IMR-90 (cell line): ENCODE results near the gene BBIP1. TPM values are rescaled to one million over a fixed set of nuclear protein-coding genes. Genes with fewer than 3 reads are reported as not detected.

Experiments used
- ATAC-seq: fragments of 200-7000 bp; cut with Tn5 transposase; 2 replicates; pipeline ENCODE4 v1.9.1; 2020; ENCODE audit warnings: low read depth, mild to moderate bottlenecking, moderate library complexity
- BruUV-seq: library from RNA; stranded (reverse); fragments of 400-500 nt; replicated peaks from 2 replicates; lab custom pipeline; 2021; lab: Mats Ljungman, UMichigan
- CTCF ChIA-PET: fragments of 300-600 bp; formaldehyde crosslinking; extraction: SDS; loops from one replicate; lab custom pipeline; 2021; ENCODE audit warnings: antibody characterized with exemption; lab: Yijun Ruan, JAX
- POLR2A ChIA-PET: fragments of 300-600 bp; sonication (Branson Sonifier 250); formaldehyde crosslinking; loops from one replicate; lab custom pipeline; 2022; ENCODE audit warnings: antibody characterized with exemption; ENCODE audit not compliant: unreplicated experiment; lab: Charles Lee
- DNase-seq: peaks from one replicate; pipeline ENCODE4 v3.0.0; 2013
- H2AFZ ChIP-seq: replicated peaks from 2 replicates; pipeline ENCODE3; 2013; ENCODE audit warnings: low read length, mild to moderate bottlenecking; ENCODE audit not compliant: poor library complexity
- H2AK5ac ChIP-seq: 2 replicates; pipeline ENCODE4 v1.6.1; 2013; ENCODE audit warnings: low read depth, low read length, inconsistent platforms
- H2AK9ac ChIP-seq: replicated peaks from 2 replicates; pipeline ENCODE3; 2013; ENCODE audit warnings: mild to moderate bottlenecking, low read depth, low read length, moderate library complexity; ENCODE audit not compliant: poor library complexity
- H2BK120ac ChIP-seq: 2 replicates; pipeline ENCODE4 v1.6.1; 2013; ENCODE audit warnings: low read depth, low read length, inconsistent platforms
- H2BK15ac ChIP-seq: 3 replicates; pipeline ENCODE4 v1.6.1; 2013; ENCODE audit warnings: low read depth, low read length, inconsistent platforms
- H2BK20ac ChIP-seq: 2 replicates; pipeline ENCODE4 v1.6.1; 2013; ENCODE audit warnings: low read depth, mild to moderate bottlenecking, inconsistent platforms, low read length, moderate library complexity
- H2BK5ac ChIP-seq: 2 replicates; pipeline ENCODE4 v1.6.1; 2013; ENCODE audit warnings: mild to moderate bottlenecking, low read depth, low read length, inconsistent platforms; ENCODE audit not compliant: poor library complexity, severe bottlenecking
- H3K14ac ChIP-seq: replicated peaks from 2 replicates; pipeline ENCODE4 v1.6.1; 2013; ENCODE audit warnings: low read depth, low read length, inconsistent platforms
- H3K18ac ChIP-seq: 2 replicates; pipeline ENCODE4 v1.6.1; 2013; ENCODE audit warnings: low read depth, low read length, control low read depth
- H3K23ac ChIP-seq: 2 replicates; pipeline ENCODE4 v1.6.1; 2013; ENCODE audit warnings: low read depth, low read length, inconsistent platforms
- H3K27ac ChIP-seq: 2 replicates; pipeline ENCODE4 v1.5.1; 2013; ENCODE audit warnings: mild to moderate bottlenecking, control low read depth, low read length; ENCODE audit not compliant: insufficient read depth
- H3K27me3 ChIP-seq: 2 replicates; pipeline ENCODE4 v1.6.1; 2013; ENCODE audit warnings: low read length; ENCODE audit not compliant: control insufficient read depth, insufficient read depth
- H3K36me3 ChIP-seq: 2 replicates; pipeline ENCODE4 v1.6.1; 2013; ENCODE audit warnings: low read length, mixed read lengths; ENCODE audit not compliant: control insufficient read depth, insufficient read depth
- H3K4ac ChIP-seq: 2 replicates; pipeline ENCODE4 v1.6.1; 2013; ENCODE audit warnings: low read depth, low read length, inconsistent platforms
- H3K4me1 ChIP-seq: 2 replicates; pipeline ENCODE4 v1.6.1; 2013; ENCODE audit warnings: low read length, mixed read lengths; ENCODE audit not compliant: control insufficient read depth, insufficient read depth
- H3K4me2 ChIP-seq: 2 replicates; pipeline ENCODE4 v1.6.1; 2013; ENCODE audit warnings: low read depth, mild to moderate bottlenecking, control low read depth, low read length, moderate library complexity
- H3K4me3 ChIP-seq: 2 replicates; pipeline ENCODE4 v1.5.1; 2013; ENCODE audit warnings: low read depth, mild to moderate bottlenecking, control low read depth, low read length, moderate library complexity; ENCODE audit not compliant: insufficient read depth
- H3K56ac ChIP-seq: 2 replicates; pipeline ENCODE4 v1.6.1; 2013; ENCODE audit warnings: low read length, inconsistent platforms; ENCODE audit not compliant: insufficient read depth; ENCODE audit errors: extremely low read depth
- H3K79me1 ChIP-seq, 2 experiments: 2 replicates each; pipeline ENCODE4 v1.6.1; 2013; ENCODE audit warnings: low read length in 2 of 2, inconsistent platforms in 1 of 2, low read depth in 1 of 2
- H3K9ac ChIP-seq: 2 replicates; pipeline ENCODE4 v1.6.1; 2013; ENCODE audit warnings: low read depth, low read length, control low read depth
- H3K9me1 ChIP-seq: 2 replicates; pipeline ENCODE4 v1.6.1; 2013; ENCODE audit warnings: low read length, inconsistent platforms; ENCODE audit not compliant: insufficient read depth
- H3K9me3 ChIP-seq: 2 replicates; pipeline ENCODE4 v1.6.1; 2013; ENCODE audit warnings: low read length; ENCODE audit not compliant: control insufficient read depth, insufficient read depth
- H4K20me1 ChIP-seq: 2 replicates; pipeline ENCODE4 v1.6.1; 2013; ENCODE audit warnings: low read length, inconsistent platforms; ENCODE audit not compliant: insufficient read depth
- H4K5ac ChIP-seq: 2 replicates; pipeline ENCODE4 v1.6.1; 2013; ENCODE audit warnings: mild to moderate bottlenecking, low read depth, low read length, control low read depth
- H4K8ac ChIP-seq, 2 experiments: 2 replicates each; pipeline ENCODE4 v1.6.1; 2013; ENCODE audit warnings: low read depth in 2 of 2, low read length in 2 of 2, control low read depth in 1 of 2, inconsistent platforms in 1 of 2
- H4K91ac ChIP-seq: 2 replicates; pipeline ENCODE4 v1.6.1; 2013; ENCODE audit warnings: low read depth, low read length, inconsistent platforms; ENCODE audit not compliant: insufficient read depth
- CEBPB ChIP-seq: IDR thresholded peaks from 2 replicates; pipeline ENCODE4 v1.6.1; 2012; ENCODE audit warnings: low read depth, low read length, improper control_type of control experiment
- CTCF ChIP-seq: conservative IDR thresholded peaks from 2 replicates; pipeline ENCODE4 v1.5.1; 2012; ENCODE audit warnings: mild to moderate bottlenecking, low read depth, low read length, improper control_type of control experiment
- MXI1 ChIP-seq: IDR thresholded peaks from 2 replicates; pipeline ENCODE4 v1.6.1; 2012; ENCODE audit warnings: low read depth, mild to moderate bottlenecking, low read length, moderate library complexity, borderline replicate concordance
- NFE2L2 ChIP-seq: fragments of 150-350 bp; IDR thresholded peaks from 2 replicates; pipeline ENCODE4 v1.6.1; 2016; ENCODE audit warnings: low read depth, mild to moderate bottlenecking, low read length
- RCOR1 ChIP-seq: IDR thresholded peaks from 2 replicates; pipeline ENCODE4 v1.6.1; 2012; ENCODE audit warnings: mild to moderate bottlenecking, low read length, improper control_type of control experiment; ENCODE audit not compliant: insufficient replicate concordance
- RFX5 ChIP-seq: IDR thresholded peaks from 2 replicates; pipeline ENCODE4 v1.8.0; 2012; ENCODE audit warnings: low read depth, mild to moderate bottlenecking, low read length, moderate library complexity
- SMC3 ChIP-seq: fragments of 150-350 bp; IDR thresholded peaks from 2 replicates; pipeline ENCODE4 v1.6.1; 2016; ENCODE audit warnings: low read depth, mild to moderate bottlenecking, antibody characterized with exemption, low read length, moderate library complexity
- WGBS, 2 experiments: methylation state at CpG; one replicate each; pipeline versions ENCODE4 v1.1.5 to v1.1.7; 2013; ENCODE audit warnings: missing lambda C conversion rate in 2 of 2; ENCODE audit not compliant: insufficient read length in 1 of 2; ENCODE audit errors: extremely low coverage in 2 of 2; 5-methylcytosine and 5-hydroxymethylcytosine counted together
- dilution Hi-C: fragments of 300-500 bp; cut with HindIII; formaldehyde crosslinking; loops from one replicate; pipeline ENCODE4 v1.14.3; 2018; ENCODE audit warnings: low sequenced_read_pairs; ENCODE audit not compliant: unreplicated experiment
- in situ Hi-C: fragments of 300-500 bp; cut with MboI; formaldehyde crosslinking; loops from 3 replicates; pipeline ENCODE4 v1.14.3; 2019; ENCODE audit warnings: low sequenced_read_pairs, inconsistent platforms, mixed read lengths
- intact Hi-C: fragments of 100-400 bp; cut with micrococcal nuclease; formaldehyde crosslinking; loops from 2 replicates; pipeline ENCODE4 v1.10.0; 2022
- polyA plus RNA-seq, 3 experiments: library from polyadenylated mRNA; depleted of rRNA; stranded (reverse); fragments of >200 nt; gene quantifications; 2 replicates each; pipeline ENCODE4 v1.2.3, GENCODE V29; 2012; ENCODE audit warnings: low replicate concordance in 1 of 3
- total RNA-seq: library from RNA; depleted of rRNA; stranded (reverse); fragments of >200 nt; gene quantifications from 2 replicates; pipeline ENCODE4 v1.2.3, GENCODE V29; 2012

BBIP1 gene
- total and polyA plus RNA-seq, 2 of the 4 experiments (the other 2 are of a cell fraction): 17.4 to 19.9 TPM

GRCh38 chr10:110964681-110965080, 45.7 kb upstream of the BBIP1 start:
- Histone ChIP-seq H3K9ac (no peak overlapping the region), H2BK20ac (no peak overlapping the region), H4K91ac (no peak overlapping the region), H3K9me3 (no peaks in the 10 kb centered on the region), H4K5ac (no peak overlapping the region), H2AK5ac (no peak overlapping the region), H2BK15ac (no peak overlapping the region), H4K8ac (no peak overlapping the region), H2BK5ac (no peak overlapping the region), H3K4me1 (no peaks in the 10 kb centered on the region; the same call in 1 of the 2 replicates), H3K4ac (no peak overlapping the region), H3K27ac (no peak overlapping the region), H2AFZ (no peak overlapping the region), H3K79me1 (peaks cover 29 to 43% of the 10 kb centered on the region in 2 experiments), H2AK9ac (no peak overlapping the region), H3K56ac (no peak overlapping the region), H3K4me2 (no peak overlapping the region), H3K18ac (no peak overlapping the region), H3K27me3 (no peaks in the 10 kb centered on the region), H3K36me3 (no peaks in the 10 kb centered on the region), H3K14ac (no peak overlapping the region), H3K4me3 (no peak overlapping the region), H3K9me1 (no peaks in the 10 kb centered on the region), H4K20me1 (peaks cover 16% of the 10 kb centered on the region; the same call in 1 of the 2 replicates), H3K23ac (no peak overlapping the region), H2BK120ac (no peak overlapping the region)
- intact Hi-C loops (no loop called here), dilution Hi-C loops (no loop called here), in situ Hi-C loops (no loop called here)
- ChIA-PET POLR2A (no interaction called here), CTCF (no interaction called here)
- no peak for ATAC-seq
- no peak for DNase-seq
- no TSS peak for BruUV-seq
- no peak for TF ChIP-seq RCOR1
- TF ChIP-seq RFX5: no peak
- no peak for TF ChIP-seq NFE2L2
- no peak for TF ChIP-seq MXI1
- TF ChIP-seq SMC3: no peak
- no peak for TF ChIP-seq CEBPB
- no peak for TF ChIP-seq CTCF
- no CpG with 5 or more reads among the region's 5 CpGs for WGBS, 2 experiments
